Measurements from ENCODE around the gene TEAD1.

Gene TEAD1

GRCh38 chr11:12810568-12810894 is 136.3 kb downstream of the TEAD1 start:
- DNase-seq (ENCODE audit: low spot score), result no peak

- DNase-seq (ENCODE audit: low spot score), result no peak
Measured at GRCh38 chr11:12811861-12812260, 137.6 kb downstream of the TEAD1 start.

GRCh38 chr11:12812849-12813248 is 138.6 kb downstream of the TEAD1 start:
- DNase-seq (ENCODE audit: low spot score), result no peak

GRCh38 chr11:12813371-12814225 is 139.4 kb downstream of the TEAD1 start:
- no peak for DNase-seq (ENCODE audit: low spot score)

GRCh38 chr11:12815129-12815480 is 140.9 kb downstream of the TEAD1 start:
- no peak for DNase-seq (ENCODE audit: low spot score)

- DNase-seq (ENCODE audit: low spot score), result no peak
Measured at GRCh38 chr11:12815931-12816494, 141.8 kb downstream of the TEAD1 start.

- DNase-seq (ENCODE audit: low spot score), result no peak
Measured at GRCh38 chr11:12817681-12818332, 143.6 kb downstream of the TEAD1 start.

GRCh38 chr11:12818333-12819015 is 144.3 kb downstream of the TEAD1 start:
- no peak for DNase-seq (ENCODE audit: low spot score)

- DNase-seq (ENCODE audit: low spot score), result no peak
Measured at GRCh38 chr11:12822392-12823022, 148.3 kb downstream of the TEAD1 start.

GRCh38 chr11:12824281-12825041 is 150.2 kb downstream of the TEAD1 start:
- no peak for DNase-seq (ENCODE audit: low spot score)

GRCh38 chr11:12826441-12826840 is 152.2 kb downstream of the TEAD1 start:
- no peak for DNase-seq (ENCODE audit: low spot score)

- DNase-seq (ENCODE audit: low spot score), result no peak
Measured at GRCh38 chr11:12827369-12827768, 153.1 kb downstream of the TEAD1 start.

GRCh38 chr11:12827929-12828812 is 153.9 kb downstream of the TEAD1 start:
- peak; percentile 85 for DNase-seq (ENCODE audit: low spot score)

- DNase-seq (ENCODE audit: low spot score), result no peak
Measured at GRCh38 chr11:12829131-12829530, 154.9 kb downstream of the TEAD1 start.

GRCh38 chr11:12829540-12830314 is 155.5 kb downstream of the TEAD1 start:
- no peak for DNase-seq (ENCODE audit: low spot score)

- no peak for DNase-seq (ENCODE audit: low spot score)
Measured at GRCh38 chr11:12831471-12832202, 157.4 kb downstream of the TEAD1 start.

GRCh38 chr11:12832480-12833224 is 158.4 kb downstream of the TEAD1 start:
- DNase-seq (ENCODE audit: low spot score), result no peak

- no peak for DNase-seq (ENCODE audit: low spot score)
Measured at GRCh38 chr11:12834166-12834565, 159.9 kb downstream of the TEAD1 start.

All from Ammon's horn (tissue), 1 donor.